OCI-LY1 (cell line): ENCODE measurements around the gene FAM234B.

Experiments
- CTCF ChIP-seq: fragments of 200-600 bp; sonication (generic), shearing (Covaris generic); IDR thresholded peaks from 2 replicates; pipeline ENCODE4 v1.5.1; 2017; ENCODE audit warnings: mild to moderate bottlenecking, antibody characterized with exemption, low read length, moderate library complexity, mixed read lengths
- EZH2 ChIP-seq: fragments of 200-600 bp; sonication (generic), shearing (Covaris generic); IDR thresholded peaks from 2 replicates; pipeline ENCODE4 v1.8.0; 2017; ENCODE audit warnings: borderline replicate concordance, mixed run types, mild to moderate bottlenecking, antibody characterized with exemption, low read length, moderate library complexity, mixed read lengths

- no peak for TF ChIP-seq CTCF
- no peak for TF ChIP-seq EZH2
Measured at GRCh38 chr12:13002301-13003097, 41.7 kb upstream of the FAM234B start.
